HuH-7 (cell line): Measurements from ENCODE around the gene RPUSD3.
"Not testable (repeated sequence)": the region's sequence is repeated elsewhere in the genome, so short reads cannot be mapped to it uniquely, and the experiment has no call there.

ENCODE experiments used
- DNase-seq: peaks from one replicate; pipeline ENCODE4 v3.0.0; 2011; ENCODE audit warnings: low spot score

RPUSD3 gene

DNA sequence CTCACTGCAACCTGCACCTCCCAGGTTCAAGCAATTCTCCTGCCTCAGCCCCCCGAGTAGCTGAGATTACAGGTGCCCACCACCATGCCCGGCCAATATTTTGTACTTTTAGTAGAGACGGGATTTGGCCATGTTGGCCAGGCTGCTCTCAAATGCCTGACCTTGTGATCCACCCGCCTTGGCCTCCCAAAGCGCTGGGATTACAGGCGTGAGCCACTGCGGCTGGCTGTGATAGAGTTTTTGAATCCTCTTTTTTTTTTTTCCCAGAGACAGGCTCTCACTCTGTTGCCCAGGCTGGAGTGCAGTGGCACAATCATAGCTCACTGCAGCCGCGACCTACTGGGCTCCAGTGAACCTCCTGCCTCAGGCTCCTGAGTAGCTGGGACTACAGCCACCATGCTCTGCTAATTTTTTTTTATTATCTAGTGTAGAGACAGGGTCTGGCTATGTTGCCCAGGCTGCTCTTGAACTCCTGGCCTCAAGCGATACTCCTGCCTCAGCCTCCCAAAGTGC is 21.4 kb upstream of the RPUSD3 start:
- DNase-seq: not testable (repeated sequence)

DNA sequence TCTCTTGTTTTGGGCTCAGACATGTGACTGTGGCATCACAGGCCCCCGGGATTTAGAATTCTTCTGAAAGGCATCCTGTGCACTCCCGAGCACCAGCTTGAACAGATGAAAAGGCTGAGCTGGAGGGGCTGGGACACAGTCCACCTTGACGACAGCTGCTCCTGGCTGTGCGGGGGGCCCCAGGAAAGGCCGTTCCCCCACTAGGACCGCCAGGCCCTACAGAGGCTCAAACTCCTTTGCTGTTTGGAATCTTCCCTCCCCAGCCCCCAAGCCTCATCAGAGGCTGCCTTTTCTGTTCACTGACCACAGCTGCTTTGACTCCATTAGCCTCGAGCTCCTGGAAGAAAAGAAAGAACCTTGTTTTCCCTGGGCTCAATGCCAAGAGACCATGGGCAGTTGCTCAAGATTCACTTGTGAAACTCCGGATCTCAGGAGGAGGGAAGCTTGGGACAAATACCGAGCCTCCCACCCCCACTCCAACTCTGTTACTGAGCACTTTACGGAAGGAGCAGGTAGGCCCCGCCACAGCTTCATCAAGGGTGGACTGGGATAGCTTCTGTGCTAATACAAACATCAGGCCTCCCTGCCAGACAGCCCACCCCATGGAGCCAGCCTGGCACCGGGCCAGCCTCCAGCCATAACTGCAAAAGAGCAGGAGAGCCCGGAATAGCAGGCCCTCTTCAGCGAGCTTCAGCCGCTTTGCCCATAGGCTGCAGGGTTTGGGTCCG is 20.6 kb upstream of the RPUSD3 start:
- no peak for DNase-seq

DNA sequence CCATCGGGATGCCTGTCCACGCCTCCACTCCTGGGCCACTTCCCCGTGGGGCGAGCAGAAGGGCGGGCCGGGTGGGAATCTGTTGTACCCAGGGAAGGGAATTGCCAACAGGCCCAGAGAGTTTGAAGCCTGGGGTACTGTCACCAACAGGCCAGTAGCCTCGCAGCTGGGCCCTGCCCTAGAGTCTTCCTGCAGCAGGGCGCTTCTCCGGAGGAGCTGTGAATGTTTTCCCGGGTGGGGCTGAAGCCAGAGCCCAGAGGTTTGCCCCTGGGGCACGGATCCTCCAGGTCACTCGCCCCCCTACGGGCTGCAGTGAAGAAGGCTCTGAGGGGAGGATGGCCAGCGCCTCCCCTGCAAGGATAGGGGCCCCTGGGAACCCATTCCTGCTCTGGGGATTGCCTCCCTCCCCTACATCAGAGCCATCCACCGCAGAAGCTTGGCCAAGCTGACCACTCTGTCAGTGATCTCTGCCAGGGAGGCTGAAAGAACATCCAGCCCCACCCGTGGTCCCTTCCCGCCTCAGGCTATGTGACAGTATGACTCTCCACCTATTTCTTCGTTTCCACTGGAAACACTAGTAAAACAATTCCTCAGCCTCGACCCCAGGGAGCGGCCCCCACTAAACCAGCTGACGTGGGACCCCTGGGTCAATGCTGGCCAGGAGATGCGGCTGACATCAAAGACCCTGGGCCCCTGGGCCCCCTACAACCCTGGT is 19.4 kb upstream of the RPUSD3 start:
- DNase-seq: no peak

DNA sequence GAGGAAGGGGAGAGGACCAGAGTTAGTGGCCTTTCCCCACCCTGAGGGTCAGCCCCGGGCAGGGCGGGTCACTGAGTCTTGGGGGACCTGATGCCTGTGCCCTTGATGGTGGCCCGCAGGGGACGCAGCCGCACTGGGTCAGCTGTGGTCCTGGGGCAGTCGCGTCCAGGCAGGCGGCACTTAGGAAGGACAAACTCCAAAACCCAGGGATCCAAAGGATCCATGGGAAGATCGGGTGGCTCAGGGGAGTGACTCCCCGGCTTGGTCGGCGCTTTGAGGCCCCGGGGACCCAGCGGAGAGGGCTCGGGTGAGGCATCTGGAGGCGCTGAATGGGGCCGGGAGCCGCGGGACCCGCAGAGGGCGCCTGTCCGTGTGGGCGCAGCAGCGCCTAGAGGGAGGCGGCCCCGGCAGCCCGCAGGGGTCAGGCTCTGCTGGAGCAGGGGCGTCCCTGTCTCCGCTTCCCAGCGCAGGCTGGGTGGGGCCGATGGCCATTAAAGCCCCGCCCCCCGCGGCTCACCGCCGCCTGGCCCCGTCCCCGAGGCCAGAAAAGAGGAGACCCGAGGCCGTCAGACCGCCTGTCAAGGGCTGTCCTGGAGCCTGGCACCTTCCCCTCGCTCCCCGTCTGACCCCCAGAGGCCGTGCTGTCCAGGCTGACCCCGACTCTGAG is 18.7 kb upstream of the RPUSD3 start:
- DNase-seq: peak; percentile 99

DNA sequence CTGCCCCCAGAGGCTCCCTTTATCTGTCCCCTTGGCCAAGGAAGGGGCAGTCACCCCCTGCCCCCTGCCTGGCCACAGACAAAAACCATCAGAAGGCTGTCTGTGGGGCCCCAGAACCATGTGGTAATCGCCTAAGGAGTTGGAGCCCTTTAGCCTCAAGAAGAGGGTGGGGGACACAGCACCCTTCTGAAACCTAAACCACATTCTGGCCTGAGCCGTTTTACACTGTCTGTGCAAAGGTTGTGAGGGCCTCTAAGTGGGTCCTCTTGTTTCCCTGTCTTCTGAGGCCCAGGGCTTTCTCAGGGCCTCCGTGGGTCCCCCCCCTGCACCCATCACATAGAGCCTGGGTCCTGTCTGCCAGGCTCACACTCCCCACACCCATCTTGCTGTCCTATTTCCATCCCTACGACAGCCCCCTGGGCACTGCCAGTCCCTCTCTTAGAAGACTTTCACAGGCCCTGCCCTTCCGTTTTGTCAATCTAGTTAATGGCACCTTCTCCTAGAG is 17.9 kb upstream of the RPUSD3 start:
- no peak for DNase-seq

DNA sequence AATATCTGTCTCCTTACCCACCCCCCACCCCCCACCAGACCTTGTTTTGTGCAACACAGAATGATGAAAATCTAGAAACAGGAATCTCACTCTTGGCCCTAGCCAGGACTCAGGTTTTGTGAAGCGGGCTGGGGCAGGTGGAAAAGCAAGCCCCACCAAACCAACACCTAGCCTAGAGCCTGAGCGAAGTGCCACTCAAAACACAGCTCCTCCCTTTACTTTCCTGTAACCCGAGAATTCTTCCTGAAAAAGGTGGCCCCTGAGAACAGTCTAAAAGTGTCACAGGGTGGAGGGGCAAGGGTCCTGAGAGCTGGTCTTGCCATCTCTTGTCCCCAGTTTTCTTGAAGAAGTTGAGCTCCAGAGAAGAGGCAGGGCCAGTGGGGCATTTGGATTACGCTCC is 17.4 kb upstream of the RPUSD3 start:
- DNase-seq: no peak

DNA sequence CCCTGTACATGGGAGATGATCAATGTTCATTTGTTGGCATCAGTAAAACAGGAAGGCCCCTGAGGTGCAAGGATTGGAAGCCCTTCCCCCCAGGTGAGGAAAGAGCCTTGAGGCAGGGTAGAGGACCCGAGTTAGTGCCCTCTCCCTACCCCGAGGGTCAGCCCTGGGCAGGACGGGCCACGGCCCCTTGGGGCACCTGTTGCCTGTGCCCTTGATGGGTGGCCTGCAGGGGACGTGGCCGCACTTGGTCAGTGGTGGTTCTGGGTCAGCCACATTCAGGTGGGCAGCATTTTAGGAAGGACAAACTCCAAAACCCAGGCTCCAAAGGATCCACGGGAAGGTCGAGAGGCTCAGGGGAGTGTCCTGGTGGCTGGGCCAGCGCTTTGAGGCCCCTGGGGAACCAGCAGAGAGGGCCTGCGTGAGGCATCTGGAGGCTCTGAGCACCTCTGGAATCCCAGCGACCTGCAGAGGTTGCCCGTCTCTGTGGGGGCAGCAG is 15.8 kb upstream of the RPUSD3 start:
- DNase-seq: no peak

DNA sequence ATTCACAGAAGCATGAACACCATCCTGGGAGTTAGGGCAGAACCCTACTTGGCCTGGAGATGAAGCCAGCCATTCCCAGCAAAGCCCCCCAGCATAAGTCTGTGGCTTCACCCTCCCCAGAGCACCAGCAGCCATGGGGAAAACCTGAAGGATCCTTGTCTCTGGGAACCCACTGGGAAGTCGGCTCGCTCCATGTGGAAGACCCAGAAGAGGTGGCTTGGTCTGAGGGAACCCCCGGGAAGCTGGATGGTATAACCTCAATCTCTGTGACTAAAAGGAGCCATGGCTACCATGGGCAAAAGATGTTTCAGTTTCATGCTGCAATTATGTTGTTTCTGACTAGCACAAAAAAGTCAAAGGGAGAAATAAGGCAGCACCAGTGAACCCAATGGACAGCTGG is 11.8 kb upstream of the RPUSD3 start:
- DNase-seq: no peak

DNA sequence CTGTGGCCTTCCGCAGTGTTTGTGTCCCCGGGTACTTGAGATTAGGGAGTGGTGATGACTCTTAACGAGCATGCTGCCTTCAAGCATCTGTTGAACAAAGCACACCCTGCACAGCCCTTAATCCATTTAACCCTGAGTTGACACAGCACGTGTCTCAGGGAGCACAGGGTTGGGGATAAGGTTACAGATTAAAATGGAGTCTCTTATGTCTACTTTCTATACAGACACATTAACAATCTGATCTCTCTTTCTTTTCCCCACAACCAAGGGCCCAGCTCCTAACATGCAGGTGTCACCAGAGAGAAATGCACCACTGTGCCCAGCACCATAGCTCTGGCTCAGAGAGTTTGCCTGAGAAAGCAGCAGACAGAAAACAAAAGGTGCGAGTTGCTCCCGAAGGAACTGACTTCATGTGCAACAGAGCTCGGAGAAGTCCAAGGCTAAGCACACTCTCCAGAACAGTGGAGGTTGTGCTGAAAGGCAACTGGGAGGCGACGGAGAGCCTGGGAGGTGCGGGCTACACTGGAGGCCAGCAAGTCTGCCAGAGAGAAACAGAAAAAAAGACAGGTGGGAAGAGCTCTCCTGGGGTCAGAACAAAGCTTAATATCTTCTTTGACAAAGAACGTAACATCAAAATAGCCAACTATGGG is 10.6 kb upstream of the RPUSD3 start:
- DNase-seq: not testable (repeated sequence)

DNA sequence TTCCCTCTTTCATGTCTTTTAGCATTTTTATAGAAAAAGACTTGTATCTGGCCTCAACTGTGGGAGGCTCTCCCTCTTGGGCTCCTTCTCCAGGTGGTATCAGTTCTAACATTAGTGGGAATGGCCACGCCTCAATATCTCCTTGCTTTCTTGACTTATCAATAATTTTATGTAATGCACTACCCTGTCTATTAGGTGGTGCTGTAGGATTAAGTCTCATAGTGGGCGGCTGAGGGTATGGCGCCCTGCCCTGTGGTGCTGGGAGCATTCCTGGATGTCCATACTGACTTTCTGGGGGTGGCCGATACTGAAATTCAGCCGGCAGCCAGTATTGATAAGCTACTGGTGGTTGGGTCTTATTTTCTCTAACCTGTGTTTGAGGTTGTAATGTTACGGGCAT is 8.7 kb upstream of the RPUSD3 start:
- DNase-seq: no peak

DNA sequence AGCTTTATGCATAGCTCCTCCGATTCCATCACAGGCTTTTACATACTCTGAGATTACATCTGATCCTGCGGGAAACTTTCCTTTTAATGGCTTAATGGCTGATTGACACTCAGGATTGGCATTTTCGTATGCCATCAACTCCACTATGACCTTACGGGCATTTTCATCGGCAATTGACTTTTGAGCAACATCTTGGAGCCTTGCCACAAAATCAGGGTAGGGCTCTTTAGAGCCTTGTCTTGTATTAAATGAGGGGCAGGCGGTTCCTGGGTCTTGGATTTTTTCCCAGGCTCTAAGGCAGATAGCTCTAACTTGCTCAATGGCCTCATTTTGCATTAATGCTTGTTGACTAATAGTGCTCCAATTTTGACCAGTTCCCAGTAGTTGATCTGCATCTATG is 8.1 kb upstream of the RPUSD3 start:
- DNase-seq: not testable (repeated sequence)

DNA sequence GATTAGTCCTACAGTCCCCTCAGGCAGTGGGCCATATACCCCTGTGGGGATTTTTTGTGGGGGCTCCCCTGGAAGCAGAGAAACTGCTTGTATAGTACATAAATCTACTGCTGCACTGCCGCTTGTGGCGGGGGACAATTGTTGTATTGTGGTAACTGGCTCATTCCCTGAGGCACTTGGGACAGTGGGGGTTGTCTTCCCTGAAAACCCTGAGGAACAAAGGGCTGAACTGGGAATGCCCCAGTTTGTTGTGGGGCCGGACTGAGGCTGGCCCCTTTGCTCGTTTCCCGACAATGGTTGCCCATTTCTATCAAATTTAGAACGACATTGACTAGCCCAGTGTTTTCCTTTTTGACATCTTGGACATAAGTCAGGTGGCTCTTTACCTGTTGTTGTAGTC is 7.6 kb upstream of the RPUSD3 start:
- DNase-seq: not testable (repeated sequence)

DNA sequence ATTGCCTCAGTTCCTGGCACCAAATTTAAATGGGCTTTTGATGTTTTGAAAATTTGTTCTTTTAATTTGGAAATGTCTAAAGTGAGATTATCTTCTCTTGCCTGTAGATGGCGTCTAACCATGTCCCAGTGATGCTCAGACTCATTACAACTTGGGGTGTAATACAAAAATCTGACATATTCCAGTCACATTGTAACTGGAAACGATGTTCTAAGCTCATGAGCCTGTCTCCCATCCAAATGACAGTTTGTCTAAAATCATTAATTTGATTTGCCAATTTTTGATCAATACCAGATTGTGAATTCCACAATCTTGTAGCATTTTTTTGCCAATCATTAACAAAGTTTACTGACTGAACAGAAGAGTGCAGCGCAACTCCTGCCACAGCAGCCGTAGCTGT is 5.1 kb upstream of the RPUSD3 start:
- DNase-seq: not testable (repeated sequence)

DNA sequence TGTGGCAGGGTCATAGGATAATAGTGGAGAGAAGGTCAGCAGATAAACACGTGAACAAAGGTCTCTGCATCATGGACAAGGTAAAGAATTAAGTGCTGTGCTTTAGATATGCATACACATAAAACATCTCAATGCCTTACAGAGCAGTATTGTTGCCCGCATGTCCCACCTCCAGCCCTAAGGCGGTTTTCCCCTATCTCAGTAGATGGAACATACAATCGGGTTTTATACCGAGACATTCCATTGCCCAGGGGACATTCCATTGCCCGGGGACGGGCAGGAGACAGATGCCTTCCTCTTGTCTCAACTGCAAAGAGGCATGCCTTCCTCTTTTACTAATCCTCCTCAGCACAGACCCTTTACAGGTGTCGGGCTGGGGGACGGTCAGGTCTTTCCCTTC is 4.1 kb upstream of the RPUSD3 start:
- not testable (repeated sequence) for DNase-seq

DNA sequence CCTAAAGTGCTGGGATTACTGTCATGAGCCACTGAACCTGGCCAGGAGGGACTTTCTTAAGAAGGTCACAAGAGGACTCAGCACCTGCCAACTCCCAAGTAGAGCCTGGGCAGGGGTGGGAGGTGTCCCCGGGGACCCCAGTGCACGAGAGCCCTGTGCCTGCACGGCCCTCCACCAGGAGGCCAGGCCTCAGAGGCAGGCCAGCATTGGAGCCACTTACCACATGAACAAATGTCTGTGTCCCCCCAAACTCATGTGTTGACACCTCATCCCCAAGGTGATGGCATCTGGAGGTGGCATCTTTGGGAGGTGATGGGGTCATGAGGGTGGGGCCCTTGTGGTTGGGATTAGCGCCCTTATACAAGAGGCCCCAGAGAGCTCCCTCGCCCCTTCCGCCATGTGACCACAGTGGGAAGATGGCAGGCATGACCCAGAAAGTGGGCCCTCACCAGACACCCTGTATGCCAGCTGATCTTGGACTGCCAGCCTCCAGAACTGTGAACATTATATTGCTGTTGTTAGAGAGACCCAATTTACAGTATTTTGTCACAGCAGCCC is 3.2 kb upstream of the RPUSD3 start:
- no peak for DNase-seq

DNA sequence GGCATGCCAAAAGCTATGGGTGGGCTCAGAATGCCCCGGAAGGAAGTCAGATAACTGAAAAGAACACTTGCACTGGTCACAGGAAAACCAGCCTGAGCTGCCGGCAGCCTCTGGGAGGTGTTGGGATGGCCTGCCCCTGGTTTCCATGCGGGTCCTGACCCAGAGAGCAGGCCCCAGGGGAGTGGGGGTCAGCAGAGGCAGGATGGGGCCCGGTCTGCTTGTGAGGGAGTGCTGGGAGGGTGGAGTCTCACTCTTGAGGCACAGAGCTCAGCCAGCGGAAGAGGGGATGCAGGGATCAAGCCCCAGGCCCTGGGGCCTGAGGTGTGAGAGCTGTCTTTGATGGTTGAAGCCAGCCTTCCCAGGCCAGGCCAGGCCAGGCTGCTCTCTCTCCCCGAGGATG is 2.4 kb upstream of the RPUSD3 start:
- DNase-seq: no peak

DNA sequence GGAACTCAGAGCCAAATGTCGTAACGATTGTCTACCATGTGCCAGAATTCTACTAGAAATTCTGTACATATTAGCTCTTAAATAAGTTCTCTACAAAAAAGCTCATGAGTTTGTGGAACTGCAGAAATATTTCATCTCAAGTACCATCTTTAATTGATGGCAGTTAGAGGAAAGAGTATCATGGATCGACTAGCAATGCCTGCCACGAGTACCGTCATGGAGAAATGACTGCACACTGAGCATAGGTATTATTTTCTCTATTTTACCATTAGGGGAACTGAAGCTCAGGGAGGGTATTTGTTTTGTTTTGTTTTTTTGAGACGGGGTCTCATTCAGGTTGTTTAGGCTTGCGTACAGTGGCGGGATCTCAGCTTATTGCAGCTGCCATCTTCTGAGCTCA is 2.8 kb downstream of the RPUSD3 start:
- no peak for DNase-seq

DNA sequence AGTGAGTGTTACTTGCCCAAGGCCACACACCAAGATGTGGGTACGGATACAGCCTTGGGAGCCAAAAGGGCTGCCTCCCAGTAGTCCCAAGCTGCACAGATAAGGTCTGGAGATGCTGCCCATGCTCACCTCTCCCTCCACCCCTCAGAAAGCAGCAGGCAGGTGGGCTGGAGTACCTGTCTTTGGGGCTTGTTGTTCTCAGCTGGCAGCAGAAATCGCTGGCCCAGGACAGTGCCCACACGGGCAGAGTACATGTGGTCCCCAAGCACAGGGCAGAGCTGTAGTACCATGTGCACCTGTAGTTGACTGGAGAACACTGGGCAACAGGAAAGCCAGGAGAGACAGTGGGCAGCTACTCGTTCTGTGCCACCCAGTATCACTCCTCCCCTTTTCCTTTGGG is 5.0 kb downstream of the RPUSD3 start:
- no peak for DNase-seq

DNA sequence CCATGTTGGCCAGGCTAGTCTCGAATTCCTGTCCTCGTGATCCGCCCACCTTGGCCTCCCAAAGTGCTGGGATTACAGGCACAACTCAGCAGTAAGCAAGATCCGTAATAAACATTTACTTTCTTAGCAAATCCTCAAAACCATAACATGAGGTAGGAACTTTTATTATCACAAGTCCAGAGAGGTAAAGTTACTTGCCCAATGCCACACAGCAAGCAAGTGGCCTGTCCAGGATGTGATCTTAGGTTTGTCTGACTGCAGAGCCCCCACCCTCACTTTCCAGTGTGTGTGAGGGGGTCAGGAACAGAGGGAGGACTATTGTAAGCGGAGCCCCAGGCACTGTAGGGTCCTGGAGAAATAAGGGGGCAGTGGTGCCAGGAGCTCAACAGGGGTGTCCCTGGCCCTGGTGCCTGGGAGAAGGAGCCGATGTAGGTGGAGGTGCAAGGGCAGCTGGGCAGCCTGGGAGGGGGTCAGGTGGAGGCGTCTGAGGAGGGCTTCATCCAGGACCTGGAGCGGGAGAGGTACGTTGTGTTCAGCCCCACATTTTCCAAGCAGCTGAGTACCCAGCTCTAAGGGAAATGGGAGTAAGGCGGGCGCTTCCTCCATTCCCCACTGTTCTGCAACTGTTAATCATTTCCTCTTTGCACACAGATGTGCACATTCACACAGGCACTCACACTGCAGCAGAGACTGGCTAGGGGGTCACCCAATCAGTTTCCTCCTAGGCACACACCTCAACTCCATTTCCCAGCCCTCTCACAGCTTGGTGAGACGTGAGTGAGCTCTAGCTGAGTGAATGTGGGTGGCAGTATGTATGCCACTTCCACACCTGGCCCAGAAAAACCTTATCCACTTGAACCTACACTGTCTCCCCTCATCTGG is 5.9 kb downstream of the RPUSD3 start:
- no peak for DNase-seq

DNA sequence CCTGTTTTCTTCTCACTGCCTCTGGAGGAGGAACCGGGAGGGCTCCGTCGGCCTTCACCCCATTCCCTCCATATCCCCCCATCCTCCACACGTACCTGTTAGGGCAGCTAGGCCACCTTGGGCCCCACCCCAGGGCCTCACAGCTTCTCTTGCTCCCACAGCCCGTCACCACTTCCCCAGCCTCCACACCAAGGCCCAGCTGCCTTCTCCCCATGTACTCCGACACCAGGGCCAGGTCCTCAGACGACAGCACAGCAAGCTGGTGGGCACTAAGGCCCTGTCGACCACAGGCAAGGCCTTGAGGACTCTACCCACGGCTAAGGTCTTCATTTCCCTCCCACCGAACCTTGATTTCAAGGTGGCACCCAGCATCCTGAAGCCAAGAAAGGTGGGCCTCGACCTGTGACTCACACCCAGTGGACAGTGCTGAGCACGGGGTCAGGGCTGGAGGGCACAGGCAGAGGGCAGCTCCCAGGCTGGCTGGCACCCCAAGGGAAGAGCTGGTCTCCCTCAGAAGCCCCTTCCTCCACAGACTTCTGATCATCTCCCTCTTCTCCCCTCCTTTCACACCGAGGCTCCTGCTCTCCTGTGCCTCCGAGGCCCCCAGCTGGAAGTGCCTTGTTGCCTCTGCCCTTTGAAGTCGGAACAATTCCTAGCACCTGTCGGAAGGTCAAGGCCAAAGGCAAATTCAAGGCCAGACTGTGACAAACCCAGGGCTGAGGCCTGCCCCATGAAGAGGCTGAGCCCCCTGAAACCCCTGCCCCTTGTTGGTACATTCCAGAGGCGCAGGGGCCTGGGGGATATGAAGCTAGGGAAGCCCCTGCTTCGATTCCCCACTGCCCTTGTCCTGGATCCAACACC is 9.1 kb downstream of the RPUSD3 start:
- no peak for DNase-seq
